Posterior vena cava (tissue), 2 donors: ENCODE results near the gene INSR. TPM values are rescaled to one million over a fixed set of nuclear protein-coding genes. Genes with fewer than 3 reads are reported as not detected.

Source experiments
- DNase-seq: peaks from one replicate; pipeline ENCODE4 v3.0.0-alpha.2; 2020; ENCODE audit warnings: low spot score
- intact Hi-C, 2 donors: fragments of 100-400 bp; cut with DNase I; formaldehyde crosslinking; loops; one replicate each; pipeline versions ENCODE4 v1.14.1 to v1.14.2; 2022 to 2023
- total RNA-seq, 2 donors: library from RNA; stranded (reverse); fragmentation: NEBNext Ultra II Directional; extraction: Animal tissue kit (Norgen Biotek cat#: 25700); gene quantifications; one replicate each; pipeline ENCODE4 v1.2.1, GENCODE V29; 2021
- donor health status: DM: yes; HTN: yes; CAD: no.
- donor health status: DM: yes; HTN: yes; CAD: no.

INSR gene
- total RNA-seq, 2 donors from 2014 or later = 47.5 to 63.0 TPM

DNA sequence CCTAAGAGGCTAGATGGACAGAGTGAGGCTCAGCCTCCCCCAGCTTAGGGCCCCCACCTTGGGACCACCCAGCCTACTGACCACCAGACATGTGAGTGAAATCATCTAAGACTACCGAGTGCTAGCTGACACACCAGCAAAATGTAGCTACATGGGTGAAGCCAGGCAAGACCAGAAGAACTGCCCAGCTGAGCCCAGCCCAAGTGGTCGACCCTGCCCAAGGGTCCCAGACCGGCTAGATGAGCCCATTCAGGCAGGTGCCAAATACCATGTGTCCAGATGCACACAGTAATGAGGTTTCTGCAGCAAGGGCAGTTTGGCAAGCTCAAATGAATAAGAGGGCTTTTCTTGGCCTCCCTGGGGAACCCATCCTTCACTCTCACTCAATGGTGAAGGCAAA, 168.1 kb downstream of the INSR start:
- intact Hi-C loops = no loop called here
- no peak for DNase-seq

DNA sequence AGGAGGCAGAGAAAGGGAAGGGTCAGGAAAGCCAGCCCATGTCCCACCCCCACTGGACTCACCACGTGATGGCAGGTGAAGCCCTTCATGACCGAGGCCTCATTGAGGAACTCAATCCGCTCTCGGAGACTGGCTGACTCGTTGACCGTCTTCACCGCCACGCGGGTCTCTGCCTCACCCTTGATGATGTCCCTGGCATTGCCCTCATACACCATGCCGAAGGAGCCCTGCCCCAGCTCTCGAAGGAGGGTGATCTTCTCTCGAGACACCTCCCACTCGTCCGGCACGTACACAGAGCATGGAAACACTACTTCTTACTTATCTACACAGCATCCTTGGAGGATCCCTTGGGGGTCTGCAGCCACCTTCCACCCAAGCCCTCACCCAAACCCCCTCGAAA, 169.0 kb downstream of the INSR start:
- intact Hi-C loops = no loop called here
- no peak for DNase-seq

DNA sequence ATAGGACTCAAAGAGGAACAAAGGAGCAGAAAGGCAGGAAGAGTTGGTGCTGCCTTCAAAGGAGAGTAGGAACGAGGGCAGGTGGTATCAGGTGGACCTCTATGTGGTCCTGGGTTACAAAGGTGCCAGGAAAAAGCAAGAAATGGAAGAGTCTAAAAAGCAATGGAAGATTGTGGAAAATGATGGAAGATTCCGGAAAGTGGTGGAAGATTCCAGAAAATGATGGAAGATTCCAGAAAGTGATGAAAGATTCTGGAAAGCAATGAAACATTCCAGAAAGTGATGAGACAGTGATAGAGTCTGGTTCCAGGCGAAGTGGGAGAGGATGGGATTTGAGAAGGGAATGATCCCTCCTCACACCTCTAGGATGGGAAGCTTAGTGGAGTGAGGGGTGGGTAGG, 169.4 kb downstream of the INSR start:
- DNase-seq = no peak

DNA sequence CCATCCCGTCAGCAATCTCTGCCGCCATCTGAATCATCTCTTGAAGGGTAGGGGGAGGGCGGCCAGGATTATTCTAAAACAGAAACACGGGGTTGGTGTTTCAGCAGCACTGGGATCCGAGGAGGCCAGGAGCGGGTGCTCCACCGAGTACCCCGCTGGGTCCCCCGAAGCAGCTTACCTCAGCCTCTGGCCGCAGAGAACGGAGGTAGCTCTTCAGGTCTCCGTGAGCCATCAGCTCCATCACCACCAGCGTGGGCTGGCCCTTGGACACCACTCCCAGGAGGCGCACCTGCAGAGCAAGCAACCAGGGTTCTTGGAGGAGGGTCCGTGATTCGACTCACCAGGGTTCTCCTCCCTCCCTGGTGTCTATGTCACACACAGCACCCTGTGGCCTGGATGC, 171.5 kb downstream of the INSR start:
- no peak for DNase-seq
- intact Hi-C loops = no loop called here

More for the DNA sequence above, 169.4 kb downstream of the INSR start:
- intact Hi-C loops = no loop called here

DNA sequence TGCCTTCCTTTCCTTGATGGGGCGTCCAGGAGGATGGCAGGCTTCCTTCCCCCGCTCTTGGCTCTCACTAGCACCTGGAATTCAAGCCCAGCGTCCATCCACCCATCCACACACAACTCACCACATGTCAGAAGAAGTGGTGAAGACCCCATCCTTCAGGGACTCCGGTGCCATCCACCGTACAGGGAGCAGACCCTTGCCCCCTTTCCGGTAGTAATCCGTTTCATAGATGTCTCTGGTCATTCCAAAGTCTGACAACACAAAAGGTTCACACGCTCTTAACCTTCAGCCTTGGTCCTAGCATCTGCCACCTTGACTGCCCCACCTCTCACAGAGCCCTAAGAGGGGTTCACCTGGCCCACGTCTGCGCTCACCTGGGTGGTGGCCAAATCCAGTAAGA, 173.7 kb downstream of the INSR start:
- no peak for DNase-seq
- intact Hi-C loops = no loop called here

DNA sequence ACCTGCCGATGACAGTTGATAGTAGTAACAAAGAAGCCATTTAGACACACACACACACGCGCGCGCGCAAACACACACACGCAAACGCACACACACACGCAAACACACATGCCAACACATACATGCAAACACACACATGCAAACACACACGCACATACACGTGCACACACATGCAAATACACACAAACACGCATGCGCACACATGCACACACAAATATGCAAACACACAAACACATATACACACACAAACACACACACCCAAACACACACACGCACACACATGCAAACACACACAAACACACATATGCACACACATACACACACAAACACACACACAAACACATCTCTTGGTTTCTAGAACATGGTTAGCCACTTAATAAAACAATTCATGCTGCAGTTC, 174.6 kb downstream of the INSR start:
- DNase-seq = no peak
- intact Hi-C loops = no loop called here

DNA sequence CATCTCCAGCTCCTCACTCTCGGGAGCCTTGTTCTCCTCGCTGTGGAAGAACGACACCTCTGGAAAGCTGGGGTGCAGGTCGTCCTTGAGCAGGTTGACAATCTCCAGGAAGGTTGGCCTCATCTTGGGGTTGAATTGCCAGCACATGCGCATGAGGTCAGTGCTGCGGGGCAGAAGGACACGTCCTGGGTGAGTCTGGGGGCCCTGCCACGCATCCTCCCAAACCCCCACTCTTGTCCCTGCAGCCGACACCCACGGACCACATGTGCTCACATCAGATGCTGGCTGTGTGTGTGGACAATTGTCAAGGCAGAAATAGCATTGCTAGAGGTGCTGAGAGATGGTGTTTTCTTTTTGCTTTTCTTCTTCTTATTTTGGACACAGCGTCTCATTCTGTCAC, 177.0 kb downstream of the INSR start:
- no peak for DNase-seq
- intact Hi-C loops = no loop called here

DNA sequence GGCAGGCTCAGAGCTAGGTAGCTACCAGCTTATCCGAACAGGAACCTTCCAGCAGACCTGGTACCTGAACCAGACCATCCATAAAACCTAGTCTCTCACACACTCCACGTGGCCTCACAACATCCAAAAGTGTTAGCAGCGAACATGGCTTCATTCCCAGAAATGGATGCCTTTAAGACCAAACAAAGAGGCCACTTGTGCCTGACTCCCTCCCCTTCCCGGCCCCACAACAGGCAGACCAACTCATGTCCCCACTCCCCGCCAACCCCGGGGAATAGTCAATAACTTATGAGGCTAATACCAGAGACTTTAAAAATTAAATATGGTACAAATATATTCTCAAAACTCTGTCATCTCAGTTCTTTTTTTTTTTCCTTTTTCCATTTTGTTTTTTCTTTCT, 178.5 kb downstream of the INSR start:
- intact Hi-C loops = no loop called here
- DNase-seq = no peak

DNA sequence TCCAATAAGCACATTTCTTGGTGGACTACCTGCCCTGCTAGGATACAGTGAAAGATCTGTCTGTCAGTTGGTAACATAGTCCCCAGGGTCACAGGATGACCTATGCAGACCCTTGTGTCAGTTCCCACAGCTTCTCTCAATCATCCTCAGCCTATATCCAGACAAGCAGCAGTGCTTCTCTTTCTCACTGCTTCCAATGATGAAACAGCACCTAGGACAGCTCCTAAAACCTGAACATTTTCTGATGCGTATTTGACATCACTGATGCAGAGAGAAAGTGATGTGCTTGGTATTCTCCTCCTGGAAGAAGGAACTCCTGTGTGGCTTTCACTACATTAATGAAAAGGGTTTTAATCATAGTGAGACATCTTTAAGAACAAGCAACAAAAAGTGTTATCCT, 181.0 kb downstream of the INSR start:
- intact Hi-C loops = no loop called here
- no peak for DNase-seq

DNA sequence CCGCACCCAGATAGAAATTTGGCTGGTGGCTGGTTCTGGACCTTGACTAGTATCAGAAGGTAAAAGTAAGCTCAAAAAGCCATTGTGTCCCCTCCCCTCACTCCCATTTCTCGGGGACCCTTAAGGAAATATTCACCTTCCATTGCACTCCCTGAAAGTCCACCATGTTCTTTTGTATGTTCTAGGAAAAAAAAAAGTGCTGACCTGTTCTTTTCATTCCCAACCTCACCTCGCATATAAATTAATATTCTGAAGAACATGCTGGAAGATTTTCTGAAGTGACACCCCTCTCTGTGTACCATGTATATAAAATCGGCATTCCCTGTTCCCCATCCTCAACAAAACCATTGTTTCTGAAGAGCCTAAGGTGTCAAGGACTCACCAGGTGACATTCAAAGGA, 181.5 kb downstream of the INSR start:
- intact Hi-C loops = no loop called here
- no peak for DNase-seq

DNA sequence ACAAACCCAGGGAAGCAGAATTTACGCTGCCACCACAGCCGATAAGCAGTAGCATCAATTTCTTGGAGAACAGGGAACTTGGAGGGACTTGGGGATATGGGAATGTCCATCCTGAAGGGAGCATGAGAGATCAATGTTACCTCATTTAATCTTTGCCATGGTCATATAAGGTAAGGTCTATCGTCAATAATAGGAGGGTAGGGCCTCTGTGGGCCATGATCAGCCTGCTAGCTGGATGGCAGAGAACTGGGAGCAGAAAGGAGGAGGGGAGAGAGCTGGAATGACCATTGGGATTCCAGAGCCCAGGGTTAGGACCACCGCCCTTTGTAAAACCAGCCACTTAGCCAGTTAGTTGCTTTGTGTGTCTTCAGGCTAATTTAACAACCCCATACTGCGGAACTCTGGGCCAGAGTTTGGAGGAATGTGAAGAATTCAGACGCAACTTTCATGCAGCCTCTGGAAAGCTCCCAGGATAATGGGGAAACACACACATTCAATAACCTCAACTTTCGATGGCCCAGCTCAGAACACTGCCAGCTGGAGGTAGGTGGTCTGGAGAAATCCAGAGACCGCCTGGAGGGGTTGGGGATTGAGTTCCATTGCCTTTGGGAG, 184.4 kb downstream of the INSR start:
- DNase-seq = no peak
- intact Hi-C loops = no loop called here

DNA sequence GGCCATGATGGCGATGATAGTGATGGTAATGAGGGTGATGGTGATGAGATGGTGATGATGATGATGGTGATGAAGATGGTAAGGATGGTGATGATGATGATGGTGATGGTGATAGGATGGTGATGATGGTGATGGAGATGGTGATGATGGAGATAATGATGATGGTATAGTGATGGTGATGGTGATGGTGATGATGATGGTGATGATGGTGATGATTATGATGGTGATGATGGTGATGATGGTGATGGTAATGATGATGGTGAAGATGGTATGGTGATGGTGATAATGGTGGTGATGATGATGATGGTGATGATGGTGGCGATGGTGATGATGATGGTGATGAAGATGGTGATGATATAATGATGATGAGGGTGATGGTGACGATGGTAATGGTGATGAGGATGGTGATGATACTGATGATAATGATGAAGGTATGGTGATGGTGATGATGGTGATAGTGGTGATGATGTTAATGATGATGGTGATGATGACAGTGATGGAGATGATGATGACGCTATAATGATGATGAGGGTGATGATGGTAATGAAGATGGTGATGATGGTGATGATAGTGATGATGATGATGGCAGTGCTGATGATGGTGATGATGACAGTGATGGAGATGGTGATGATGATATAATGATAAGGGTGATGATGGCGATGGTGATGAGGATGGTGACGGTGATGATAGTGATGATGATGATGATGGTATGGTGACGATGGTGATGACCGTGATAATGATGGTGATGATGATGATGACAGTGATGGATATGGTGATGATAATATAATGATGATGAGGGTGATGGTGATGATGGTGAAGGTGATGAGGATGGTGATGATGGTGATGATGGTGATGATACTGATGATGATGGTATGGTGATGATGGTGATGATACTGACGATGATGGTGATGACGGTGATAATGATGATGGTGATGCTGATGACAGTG, 187.2 kb downstream of the INSR start:
- intact Hi-C loops = no loop called here
- DNase-seq = no peak

DNA sequence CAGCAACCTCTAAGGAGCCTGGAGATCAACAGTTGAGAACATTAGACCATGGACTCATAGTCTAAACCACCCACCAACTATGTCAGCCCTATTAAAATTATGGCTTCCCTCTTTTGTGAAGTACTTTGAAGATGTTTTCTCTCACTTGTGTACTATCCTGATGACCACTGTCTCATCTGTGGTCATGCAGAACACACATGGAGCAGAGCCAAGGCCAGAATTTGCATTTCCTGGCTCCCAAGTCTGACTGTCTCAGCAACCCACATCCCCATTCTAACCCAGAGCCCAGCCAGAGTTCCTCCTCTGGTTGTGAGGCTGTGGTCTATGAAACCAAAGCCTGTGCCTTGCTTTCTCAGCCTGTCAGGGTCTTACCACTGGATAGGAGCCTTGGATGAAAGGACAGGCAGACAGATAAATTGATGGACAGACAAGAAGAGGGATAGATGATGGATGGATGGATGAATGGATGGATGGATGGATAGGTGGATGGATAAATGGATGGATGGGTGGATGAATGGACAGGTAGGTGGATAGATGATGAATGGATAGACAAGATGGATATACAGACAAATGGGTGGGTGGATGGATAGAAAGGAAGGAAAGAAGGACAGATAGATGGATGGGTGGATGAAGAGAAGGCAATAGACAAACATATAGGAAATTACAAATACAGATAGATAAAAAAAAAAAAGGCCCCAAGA, 189.3 kb downstream of the INSR start:
- no peak for DNase-seq
- intact Hi-C loops = loop anchor here in 1 of 2 donors (5.0 kb wide), 1 partner anchor 237 kb away; no protein-coding TSS in a partner anchor

DNA sequence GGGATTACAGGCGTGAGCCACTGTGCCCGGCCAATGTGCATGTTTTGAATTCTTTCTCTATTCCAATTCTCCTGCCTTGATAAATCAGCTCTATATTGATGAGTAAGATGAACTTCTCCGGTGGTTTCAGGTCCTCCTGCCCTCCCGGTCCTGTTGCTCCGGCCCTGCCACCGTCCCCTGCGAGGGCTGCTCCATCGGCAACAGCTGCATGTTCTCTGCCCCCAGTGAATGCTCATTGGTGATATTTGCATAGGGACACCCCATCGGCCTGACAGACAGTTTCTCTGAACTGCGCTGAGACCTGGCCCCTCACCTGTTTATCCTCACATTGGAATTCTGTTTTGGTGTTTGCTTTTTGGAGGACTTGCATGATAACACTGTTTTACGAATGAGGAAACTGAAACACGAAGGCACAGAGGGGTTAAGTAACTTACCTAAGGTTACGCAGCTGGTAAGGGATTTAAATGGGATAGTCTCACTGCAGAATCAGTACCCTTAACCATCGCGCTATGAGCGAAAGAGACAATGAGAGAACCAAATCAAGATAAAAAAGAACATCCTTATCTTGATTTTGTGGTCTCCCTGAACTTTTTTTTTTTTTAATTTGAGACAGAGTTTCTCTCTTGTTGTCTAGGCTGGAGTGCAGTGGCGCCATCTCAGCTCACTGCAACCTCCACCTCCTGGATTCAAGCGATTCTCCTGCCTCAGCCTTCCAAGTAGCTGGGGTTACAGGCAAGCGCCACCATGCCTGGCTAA, 192.5 kb downstream of the INSR start:
- intact Hi-C loops = loop anchor here (2.0 to 5.0 kb wide), 2 partner anchors 239 to 241 kb away; no protein-coding TSS in a partner anchor
- DNase-seq = no peak

DNA sequence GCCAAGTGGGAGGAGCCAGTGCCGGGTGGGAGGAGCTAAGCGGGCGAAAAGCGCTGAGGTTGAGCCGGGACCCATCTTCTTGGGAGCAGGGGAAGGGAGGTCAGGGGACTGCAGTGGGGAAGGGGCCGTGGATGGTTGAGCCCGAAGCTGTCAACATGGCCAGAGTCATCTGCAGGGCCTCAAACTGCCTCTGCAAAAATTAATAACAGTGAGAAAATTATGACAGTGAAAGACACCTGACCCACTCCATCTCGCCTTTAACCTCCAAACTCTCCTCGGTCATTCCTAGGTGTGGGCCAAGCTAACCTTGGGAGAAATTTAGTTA, 194.7 kb downstream of the INSR start:
- no peak for DNase-seq
- intact Hi-C loops = loop anchor here in 1 of 2 donors (5.0 kb wide), 1 partner anchor 902 kb away; no protein-coding TSS in a partner anchor

DNA sequence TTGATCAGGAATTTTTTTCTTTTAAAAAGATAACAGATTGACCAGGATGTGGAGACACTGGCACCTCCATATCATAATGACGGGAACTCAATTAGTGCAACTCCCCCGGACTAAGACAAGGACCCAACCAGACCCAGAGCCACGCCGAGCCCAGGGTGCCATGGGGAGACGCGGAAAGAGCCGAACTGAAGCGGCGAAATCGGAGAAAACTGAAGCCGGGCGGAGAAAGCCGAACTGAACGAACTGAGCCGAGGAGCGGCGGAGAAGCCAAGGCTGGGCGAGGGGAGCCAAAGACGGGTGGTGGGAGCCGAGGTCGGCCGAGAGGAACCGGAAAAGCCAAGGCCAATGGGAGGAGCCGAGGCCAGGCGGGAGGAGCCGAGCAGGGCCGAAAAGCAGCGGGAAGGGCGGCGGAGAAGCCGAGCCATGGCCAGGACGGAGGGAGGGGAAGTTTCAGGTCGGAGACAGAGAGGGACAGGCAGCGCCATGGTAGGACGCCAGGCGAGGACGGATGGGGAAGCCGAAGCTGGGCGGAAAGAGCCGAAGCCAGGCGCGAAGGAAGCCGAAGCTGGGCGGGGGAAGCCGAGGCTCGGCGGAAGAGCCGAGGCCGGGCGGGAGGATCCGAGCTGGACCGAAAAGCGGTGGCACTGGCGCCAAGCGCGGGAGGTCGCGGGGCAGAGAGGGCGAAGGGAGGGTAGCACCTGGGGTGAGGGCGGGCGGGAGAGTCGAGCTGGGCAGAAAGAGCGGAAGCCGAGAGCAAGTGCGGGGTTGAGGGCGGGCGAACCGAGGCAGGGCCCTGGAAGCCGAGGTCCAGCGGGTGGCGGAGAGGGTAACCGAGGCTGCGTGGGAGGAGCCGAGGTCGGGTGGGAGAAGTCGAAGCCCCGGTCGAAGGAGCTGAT, 195.3 kb downstream of the INSR start:
- DNase-seq = peak; percentile 98
- intact Hi-C loops = loop anchor here in 1 of 2 donors (5.0 kb wide), 1 partner anchor 902 kb away; no protein-coding TSS in a partner anchor

DNA sequence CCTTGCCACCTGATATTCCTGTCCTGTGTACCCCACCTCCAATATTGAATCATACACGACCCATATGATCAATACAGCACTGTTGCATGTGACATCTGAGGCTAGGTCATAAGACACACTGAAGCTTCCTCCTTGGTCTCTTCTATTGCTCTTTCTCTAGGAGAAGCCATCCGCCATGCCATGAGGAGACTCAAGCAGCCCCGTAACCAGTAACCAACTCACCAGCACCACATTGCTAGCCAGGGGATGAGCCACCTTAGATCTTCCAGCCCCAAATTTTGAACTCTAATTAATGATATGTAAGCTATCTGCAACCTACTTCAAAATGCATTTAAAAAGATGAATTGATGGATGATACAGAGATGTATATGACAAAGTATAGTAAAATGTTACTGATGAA, 196.1 kb downstream of the INSR start:
- no peak for DNase-seq
- intact Hi-C loops = loop anchor here in 1 of 2 donors (5.0 kb wide), 1 partner anchor 901 kb away; no protein-coding TSS in a partner anchor

DNA sequence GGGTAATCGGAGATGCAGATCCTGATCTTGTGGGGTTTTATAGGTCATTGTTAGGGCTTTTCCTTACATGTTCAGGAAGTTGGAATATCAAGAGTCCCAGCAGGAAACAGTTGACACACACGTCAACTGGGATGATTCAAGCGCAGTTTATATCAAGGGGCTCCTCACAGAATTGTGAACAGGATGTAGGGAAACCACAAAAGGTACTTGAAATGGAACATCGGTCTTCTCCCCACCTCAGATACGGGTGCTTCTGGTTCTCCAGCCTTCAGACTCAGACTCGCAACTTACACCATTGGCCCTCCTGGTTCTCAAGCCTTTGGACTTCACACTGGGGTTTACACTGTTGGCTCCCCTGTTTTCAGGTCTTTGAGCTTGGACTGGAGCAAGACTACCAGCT, 205.2 kb downstream of the INSR start:
- intact Hi-C loops = no loop called here
- DNase-seq = no peak
